UCSD-AML1 (cell line): Measurements from ENCODE around the gene PSMG1.
"Not testable (repeated sequence)": the region's sequence is repeated elsewhere in the genome, so short reads cannot be mapped to it uniquely, and the experiment has no call there.

ENCODE experiments used
- DNase-seq: peaks from one replicate; lab custom pipeline; 2025; ENCODE audit not compliant: unreplicated experiment; lab: John Stamatoyannopoulos, UW

Gene PSMG1

DNA sequence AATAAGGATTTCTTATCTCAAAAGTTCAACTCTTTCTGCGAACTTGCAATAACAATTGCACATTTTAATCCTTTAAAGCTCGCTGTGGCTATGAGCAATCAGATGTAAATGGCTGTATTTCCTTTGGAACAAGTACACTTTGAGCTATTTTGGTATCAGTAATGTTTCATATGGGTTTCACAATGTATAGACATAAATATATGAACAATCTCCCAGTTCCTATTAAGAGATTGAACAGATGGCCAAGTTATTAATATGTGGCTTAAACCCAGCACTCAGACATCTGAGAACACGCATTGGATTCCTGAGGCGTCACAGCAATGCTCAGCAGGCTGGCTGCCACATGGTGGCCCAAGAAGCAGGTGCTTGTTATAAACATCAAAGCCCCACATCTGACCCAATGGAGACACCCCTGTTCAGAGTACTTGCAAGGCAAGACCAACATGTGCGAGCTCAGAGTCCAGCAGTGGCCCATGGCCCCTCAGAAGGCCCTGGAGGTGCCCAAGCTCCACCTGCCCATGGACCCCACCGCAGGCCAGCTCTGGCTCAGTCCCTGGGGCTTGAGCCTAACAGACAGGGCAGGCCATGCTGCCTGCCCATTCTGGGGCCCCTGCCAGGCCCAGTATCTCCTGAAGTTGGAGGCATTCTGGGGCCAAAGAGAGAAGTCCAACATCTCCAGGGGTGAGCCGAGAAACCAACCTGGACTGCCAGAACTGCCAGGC lies 23.7 kb downstream of the PSMG1 start:
- DNase-seq, result no peak

DNA sequence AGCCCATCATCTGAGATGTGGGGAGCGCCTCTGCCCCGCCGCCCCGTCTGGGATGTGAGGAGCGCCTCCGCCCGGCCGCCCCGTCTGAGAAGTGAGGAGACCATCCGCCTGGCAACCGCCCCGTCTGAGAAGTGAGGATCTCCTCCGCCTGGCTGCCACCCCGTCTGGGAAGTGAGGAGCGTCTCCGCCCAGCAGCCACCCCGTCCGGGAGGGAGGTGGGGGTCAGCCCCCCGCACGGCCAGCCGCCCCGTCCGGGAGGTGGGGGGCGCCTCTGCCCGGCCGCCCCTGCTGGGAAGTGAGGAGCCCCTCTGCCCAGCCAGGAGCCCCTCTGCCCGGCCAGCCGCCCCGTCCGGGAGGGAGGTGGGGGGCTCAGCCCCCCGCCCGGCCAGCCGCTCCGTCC lies 26.0 kb downstream of the PSMG1 start:
- not testable (repeated sequence) for DNase-seq

DNA sequence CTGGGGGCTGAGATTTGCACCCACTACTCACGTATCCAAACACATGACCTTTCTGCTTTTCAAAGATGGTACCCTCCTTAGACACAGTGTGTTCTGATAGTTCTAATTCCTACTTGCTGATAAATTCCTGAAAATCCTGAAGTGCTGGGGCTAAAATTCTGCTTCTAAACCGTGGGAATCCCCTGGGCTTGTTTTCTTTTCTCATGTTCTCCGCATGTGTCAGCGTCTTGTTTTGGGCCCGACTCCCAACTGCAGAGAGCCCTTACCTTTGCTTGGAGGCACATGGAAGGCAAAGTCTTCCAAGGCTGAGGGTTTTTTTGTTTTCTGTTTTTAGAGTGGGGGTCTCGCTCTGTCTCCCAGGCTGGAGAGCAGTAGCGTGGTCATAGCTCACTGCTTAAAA lies 27.2 kb downstream of the PSMG1 start:
- DNase-seq, result no peak

GRCh38 chr21:39155578-39155977 lies 27.7 kb downstream of the PSMG1 start:
- DNase-seq, result no peak

DNA sequence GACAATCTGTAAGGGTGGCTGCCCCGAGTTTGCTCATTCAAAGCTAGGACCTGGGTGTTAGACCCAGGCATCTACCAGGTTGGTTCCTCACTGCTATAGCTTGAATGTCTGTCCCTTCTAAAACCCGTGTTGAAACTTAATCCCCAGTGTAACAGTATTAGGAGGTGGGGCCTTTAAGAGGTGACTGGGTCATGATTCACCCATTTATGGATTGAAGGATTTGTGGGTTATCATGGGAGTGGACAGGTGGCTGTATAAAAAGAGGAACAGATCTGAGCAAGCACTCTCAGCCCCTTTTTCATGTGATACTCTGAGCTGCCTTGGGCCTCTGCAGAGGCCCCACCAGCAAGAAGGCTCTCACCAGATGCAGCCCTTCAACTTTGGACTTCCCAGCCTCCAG lies 29.4 kb downstream of the PSMG1 start:
- no peak for DNase-seq

DNA sequence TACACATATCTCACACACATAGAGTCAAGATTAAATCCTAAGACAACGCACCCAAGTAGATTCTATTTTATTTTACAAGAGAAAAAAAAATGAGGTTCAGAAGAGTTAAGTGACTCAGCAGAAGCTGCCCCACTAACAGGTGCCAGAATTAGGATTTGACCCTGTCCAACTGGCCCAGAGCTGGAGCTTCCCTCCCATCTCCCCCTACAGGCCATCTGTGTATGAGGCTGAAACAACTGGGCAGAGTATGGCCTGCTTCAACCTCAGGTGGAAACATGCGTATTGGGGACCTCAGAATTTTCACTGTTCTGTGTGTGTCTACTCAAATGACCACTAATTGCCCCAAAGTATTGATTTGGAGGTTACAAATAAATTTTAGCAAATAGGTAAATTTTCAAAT lies 29.9 kb downstream of the PSMG1 start:
- DNase-seq, result no peak

DNA sequence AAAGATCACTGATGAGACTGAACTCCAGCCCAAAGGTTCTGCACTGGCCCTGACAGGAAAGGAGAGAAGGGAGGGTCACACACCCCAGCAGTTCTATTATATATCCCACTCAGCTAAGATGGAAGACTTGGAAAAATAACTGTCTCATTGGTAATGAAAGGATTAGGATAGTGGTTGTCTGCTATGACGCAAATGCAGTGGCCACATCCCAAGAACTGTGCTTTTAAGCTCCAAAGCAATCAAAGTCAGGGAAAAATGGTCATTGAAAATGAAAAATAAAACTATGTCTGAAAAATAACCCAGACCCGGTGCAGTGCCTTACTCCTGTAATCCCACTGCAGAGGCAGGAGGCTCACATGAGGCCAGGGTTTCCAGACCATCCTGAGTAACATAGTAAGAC lies 31.0 kb downstream of the PSMG1 start:
- DNase-seq, result no peak

GRCh38 chr21:39150877-39151276 lies 32.4 kb downstream of the PSMG1 start:
- no peak for DNase-seq

GRCh38 chr21:39150316-39150715 lies 32.9 kb downstream of the PSMG1 start:
- no peak for DNase-seq

DNA sequence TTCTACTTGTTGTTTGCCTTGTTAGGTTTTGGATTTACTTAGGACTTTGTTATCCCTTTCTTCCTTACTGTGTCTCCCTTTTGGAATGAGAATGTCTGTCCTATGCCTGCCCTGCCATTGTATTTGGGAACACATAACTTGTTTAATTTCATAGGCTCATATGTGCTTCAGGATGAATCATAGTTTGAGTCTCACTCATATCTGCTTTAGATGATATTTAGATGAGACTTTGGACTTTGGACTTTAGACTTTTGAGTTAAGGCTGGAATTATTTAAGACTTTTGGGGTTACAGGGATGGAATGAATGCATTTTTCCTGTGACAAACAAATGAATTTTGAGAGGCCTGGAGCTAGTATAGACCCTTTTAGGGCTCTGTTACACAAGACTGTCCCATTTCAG lies 33.4 kb downstream of the PSMG1 start:
- DNase-seq, result no peak

DNA sequence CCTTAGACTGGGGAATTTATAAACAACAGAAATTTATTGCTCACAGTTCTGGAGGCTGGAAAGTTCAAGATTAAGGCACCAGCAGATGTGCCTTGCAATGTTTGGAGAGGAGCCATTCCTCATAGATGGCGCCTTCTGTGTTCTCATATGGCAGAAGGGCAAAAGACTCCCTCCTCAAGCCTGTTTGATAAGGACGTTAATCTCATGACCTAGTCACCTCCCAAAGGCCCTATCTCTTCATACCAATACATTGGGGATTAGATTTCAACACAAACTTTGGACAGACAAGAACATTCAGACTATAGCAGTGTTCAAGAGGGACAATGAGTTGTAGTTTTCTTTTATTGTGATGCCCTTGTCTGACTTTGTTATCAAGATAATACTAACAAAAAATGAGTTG lies 34.3 kb downstream of the PSMG1 start:
- no peak for DNase-seq

GRCh38 chr21:39144191-39144590 lies 39.1 kb downstream of the PSMG1 start:
- no peak for DNase-seq

DNA sequence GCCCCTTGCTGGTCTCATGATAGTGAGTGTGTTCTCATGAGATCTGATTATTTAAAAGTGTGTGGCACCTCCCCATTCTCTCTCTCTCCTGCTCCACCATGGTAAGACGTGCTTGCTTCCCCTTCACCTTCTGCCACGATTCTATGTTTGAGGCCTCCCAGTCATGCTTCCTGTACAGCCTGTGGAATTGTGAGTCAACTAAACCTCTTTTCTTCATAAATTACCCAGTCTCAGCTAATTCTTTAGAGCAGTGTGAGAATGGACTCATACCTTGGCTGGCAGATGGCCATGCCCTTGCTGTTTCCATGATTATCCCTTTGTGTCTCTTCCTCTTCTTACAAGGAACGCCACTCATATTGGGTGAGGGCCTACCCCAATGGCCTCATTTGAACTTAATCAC lies 40.3 kb downstream of the PSMG1 start:
- no peak for DNase-seq

- no peak for DNase-seq
Measured at GRCh38 chr21:39141502-39141901, 41.7 kb downstream of the PSMG1 start.

DNA sequence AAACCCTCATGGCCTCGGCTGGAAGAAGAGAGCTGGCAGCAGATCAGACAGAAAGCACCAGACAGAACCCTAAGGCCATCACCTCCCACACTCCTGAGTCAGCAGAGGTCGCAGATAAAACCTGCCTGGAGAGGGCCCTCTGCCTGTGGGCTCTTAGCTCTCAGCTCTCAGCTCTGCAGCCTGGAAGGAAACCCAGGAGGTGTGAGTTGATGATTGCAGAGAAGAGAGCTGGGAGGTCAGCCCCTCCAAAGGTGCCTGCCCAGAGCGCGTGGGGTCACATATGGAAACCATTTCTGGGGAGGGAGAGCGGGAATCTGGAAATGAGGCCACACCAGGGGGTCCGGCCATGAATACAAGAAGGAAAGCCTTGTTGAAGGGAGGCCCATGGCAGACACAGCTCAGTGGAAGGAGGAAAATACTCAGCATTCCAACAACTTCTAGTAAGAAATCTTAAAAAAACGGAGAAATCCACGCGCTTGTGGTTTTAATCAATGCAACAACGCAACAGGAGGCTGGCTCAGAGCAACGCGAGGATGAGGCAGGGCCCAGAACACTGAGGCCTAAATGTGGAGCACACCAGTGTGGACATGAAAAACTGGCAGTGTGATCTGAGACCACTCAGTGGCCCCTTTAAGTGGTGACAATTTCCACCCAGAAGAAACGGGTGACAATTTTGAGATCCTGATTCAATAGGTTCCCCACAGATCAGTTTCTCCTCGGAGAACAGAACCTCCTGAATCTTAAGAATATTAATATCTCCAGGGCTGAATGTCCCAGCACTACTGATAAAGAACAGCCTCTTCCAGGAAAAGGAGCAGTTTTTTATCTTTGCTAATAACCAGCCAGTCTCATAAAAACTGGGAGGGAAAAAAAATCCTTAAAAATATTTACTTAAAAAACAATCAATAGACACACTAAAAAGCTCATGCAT lies 45.7 kb downstream of the PSMG1 start:
- DNase-seq, result no peak

DNA sequence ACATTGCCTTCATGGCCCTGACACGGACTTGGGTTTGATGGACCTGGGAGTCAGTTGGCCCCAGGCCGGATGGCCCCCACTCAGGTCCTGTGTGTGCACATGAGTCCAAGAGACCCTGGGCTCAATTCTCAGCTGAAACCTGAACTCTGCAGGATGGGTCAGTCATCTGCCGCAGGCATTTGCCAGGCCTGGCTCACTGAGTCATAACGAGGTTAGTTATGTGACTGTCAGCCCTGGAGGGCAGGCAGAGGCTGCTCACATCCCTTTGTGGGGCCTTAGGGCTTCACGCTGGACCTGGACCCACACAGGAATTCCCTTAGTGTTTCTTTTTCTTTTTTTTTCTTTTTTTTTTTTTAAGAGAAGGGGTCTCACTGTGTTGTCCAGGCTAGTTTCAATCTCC lies 46.5 kb downstream of the PSMG1 start:
- no peak for DNase-seq

DNA sequence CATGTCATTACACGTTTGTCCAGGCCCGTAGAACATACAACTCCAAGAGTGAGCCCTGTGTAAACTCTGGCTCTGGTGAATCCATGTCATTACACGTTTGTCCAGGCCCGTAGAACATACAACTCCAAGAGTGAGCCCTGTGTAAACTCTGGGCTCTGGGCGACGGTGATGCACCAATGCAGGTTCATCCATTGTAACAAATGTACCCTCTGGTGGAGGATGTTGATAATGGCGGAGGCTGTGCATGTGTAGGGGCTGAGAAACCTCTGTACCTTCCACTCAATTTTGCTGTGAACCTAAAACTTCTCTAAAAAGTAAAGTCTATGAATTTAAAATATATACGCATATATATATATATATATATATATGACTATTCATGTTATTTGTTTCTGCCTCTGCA lies 47.1 kb downstream of the PSMG1 start:
- peak; percentile 31 for DNase-seq

GRCh38 chr21:39134288-39134810 lies 48.9 kb downstream of the PSMG1 start:
- DNase-seq, result no peak

DNA sequence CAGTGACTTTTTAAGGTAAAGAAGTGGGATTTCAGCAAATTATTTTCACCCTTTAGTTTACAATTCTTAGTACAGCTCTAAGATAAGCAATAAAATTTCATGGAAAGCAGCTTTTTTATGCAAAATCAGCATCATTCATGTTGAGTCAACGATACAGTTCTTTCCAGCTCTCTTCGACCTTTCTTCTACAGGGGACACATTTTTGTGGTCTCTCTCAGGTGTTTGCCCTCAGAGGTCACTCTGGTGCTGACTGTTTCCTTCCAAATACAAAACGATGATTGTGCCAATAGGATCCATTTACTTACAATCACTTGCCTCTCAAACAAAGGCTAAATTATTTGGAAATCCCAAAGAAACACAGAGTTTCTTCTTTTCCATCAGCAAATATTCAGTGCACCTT lies 51.0 kb downstream of the PSMG1 start:
- DNase-seq, result no peak

DNA sequence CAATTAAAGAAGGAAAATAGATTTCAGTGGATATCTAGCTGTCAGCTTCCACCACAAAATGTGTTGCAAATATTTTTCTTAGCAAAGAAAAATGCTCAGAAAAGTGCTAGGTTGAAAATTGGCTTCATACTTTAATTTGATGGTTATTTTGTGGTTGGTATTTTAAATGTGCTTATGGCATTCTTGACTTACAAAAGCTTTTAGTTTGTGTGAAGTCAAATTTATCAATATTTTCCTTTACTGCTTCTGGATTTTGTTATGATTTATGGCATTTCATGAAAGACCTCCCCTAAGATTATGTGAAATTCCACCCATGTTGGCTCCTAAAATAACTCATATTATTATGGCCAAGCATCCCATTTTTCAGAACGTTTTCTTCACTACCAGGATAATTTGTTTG lies 51.5 kb downstream of the PSMG1 start:
- no peak for DNase-seq

DNA sequence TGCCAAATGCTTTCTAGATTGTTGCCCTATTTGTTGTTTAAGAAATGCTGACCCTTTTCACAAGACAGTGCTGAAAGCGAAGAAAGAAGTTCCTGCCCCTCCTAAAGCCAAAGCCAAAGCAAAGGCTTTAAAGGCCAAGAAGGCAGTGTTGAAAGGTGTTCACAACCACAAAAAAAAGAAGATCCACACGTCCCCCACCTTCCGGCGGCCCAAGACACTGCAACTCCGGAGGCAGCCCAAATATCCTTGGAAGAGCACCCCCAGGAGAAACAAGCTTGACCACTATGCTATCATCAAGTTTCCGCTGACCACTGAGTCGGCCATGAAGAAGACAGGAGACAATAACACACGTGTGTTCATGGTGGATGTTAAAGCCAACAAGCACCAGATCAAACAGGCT lies 55.7 kb downstream of the PSMG1 start:
- DNase-seq, result no peak

DNA sequence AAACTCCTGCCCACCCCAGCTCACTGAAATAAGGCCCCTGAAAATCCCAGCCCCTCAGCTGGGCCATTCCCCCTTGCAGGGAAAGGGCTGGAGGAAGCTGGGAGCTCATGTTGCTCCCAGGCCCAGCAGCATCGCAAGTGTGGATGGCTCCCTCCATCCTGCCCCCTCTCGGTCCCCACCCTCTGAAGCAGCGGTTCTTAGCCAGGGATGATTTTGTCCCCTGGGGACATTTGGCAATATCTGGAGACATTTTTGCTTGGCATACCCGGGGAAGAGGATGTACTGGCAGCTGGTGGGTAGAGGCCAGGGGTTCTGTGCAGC lies 56.8 kb downstream of the PSMG1 start:
- no peak for DNase-seq
